Osteocyte (in vitro differentiated cells): ENCODE data around the gene ROR1. TPM values are rescaled to one million over a fixed set of nuclear protein-coding genes. Genes with fewer than 3 reads are reported as not detected.

Experiments
- DNase-seq: peaks from one replicate; pipeline ENCODE4 v3.0.0; 2021; ENCODE audit warnings: mixed read lengths; ENCODE audit not compliant: unreplicated experiment; ENCODE audit errors: extremely low spot score
- H3K27ac Mint-ChIP-seq: one replicate; pipeline ENCODE4 v1.8.0; 2021; ENCODE audit warnings: mild to moderate bottlenecking, mixed read lengths; ENCODE audit not compliant: unreplicated experiment
- H3K27me3 Mint-ChIP-seq: one replicate; pipeline ENCODE4 v1.8.0; 2021; ENCODE audit warnings: mixed read lengths; ENCODE audit not compliant: unreplicated experiment
- H3K36me3 Mint-ChIP-seq: one replicate; pipeline ENCODE4 v1.8.0; 2021; ENCODE audit warnings: mixed read lengths; ENCODE audit not compliant: unreplicated experiment
- H3K4me1 Mint-ChIP-seq: one replicate; pipeline ENCODE4 v1.8.0; 2021; ENCODE audit warnings: mixed read lengths; ENCODE audit not compliant: unreplicated experiment
- H3K4me3 Mint-ChIP-seq: one replicate; pipeline ENCODE4 v1.8.0; 2021; ENCODE audit warnings: mild to moderate bottlenecking, moderate library complexity, mixed read lengths; ENCODE audit not compliant: unreplicated experiment
- H3K9me3 Mint-ChIP-seq: one replicate; pipeline ENCODE4 v1.8.0; 2021; ENCODE audit warnings: mixed read lengths; ENCODE audit not compliant: unreplicated experiment
- total RNA-seq: library from RNA; stranded (reverse); gene quantifications from 2 replicates; pipeline ENCODE4 v1.2.1, GENCODE V29; 2021
- TF ChIP-seq, protein P1 (sequence below): fragments of 200-600 bp; sonication (generic); IDR thresholded peaks from 2 replicates; pipeline ENCODE4 v1.5.0; 2021; ENCODE audit warnings: antibody characterized with exemption, mild to moderate bottlenecking, moderate library complexity

ROR1 gene
- total RNA-seq, 1 donor from 2014 or later, result 20.6 TPM

DNA sequence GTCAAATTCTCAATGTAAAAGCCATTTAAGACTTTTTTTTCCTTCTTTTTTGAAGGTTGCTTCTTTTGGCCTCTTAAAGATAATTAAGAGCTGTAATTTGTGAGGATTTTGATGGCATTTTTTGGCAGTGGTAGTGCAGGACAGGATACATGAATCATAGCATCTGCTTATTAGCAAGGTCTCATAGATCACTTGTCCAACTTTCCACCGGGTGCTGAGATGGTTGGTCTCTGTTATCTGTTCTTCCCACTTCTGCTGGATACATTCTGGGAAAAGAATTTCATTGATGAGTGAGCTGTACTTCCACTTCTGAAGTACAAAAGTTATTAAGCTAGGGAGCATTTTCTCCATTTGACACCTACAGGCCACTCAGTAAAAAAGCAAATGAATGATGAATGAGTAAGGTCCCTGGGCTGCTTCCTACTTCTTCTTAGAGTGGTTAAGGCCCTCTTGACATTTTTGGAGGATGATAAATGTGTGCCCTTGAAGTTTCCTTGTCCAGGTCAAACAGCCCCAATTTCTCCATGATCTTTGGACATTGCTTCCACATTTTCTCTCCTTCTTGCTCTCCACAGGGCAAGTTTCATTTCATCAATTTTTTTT, 100.6 kb downstream of the ROR1 start:
- DNase-seq, result no peak
- H3K27me3 Mint-ChIP-seq, result no peaks in the 10 kb centered on the region
- H3K27ac Mint-ChIP-seq, result peak overlapping the region; percentile 69
- no peaks in the 10 kb centered on the region for H3K9me3 Mint-ChIP-seq
- no peaks in the 10 kb centered on the region for H3K36me3 Mint-ChIP-seq
- H3K4me3 Mint-ChIP-seq, result peak overlapping the region; percentile 31
- TF ChIP-seq, protein P1, sequence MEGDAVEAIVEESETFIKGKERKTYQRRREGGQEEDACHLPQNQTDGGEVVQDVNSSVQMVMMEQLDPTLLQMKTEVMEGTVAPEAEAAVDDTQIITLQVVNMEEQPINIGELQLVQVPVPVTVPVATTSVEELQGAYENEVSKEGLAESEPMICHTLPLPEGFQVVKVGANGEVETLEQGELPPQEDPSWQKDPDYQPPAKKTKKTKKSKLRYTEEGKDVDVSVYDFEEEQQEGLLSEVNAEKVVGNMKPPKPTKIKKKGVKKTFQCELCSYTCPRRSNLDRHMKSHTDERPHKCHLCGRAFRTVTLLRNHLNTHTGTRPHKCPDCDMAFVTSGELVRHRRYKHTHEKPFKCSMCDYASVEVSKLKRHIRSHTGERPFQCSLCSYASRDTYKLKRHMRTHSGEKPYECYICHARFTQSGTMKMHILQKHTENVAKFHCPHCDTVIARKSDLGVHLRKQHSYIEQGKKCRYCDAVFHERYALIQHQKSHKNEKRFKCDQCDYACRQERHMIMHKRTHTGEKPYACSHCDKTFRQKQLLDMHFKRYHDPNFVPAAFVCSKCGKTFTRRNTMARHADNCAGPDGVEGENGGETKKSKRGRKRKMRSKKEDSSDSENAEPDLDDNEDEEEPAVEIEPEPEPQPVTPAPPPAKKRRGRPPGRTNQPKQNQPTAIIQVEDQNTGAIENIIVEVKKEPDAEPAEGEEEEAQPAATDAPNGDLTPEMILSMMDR, result no peak
- H3K4me1 Mint-ChIP-seq, result peaks cover 71% of the 10 kb centered on the region

DNA sequence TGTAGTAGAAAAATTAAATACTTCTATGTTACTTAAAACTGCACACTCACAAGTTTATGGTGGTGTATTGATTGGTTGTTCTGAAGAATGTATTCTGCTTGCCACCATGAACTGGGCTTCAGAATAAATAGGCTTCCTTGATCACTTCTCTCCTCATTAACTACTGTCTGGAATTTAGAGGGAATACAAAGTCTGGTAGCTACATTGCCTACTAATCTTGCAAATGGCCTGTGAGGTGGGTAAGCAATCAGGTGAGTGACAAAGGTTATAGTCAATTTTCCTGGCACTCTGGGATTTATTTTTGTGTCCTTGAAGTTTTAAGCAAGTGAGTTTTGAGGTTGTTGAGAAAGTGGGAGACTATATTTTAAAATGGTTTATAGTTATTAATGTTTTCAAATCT, 101.8 kb downstream of the ROR1 start:
- DNase-seq, result no peak
- H3K4me3 Mint-ChIP-seq, result no peak overlapping the region
- H3K27ac Mint-ChIP-seq, result no peak overlapping the region
- H3K36me3 Mint-ChIP-seq, result no peaks in the 10 kb centered on the region
- TF ChIP-seq, protein P1, result no peak
- H3K27me3 Mint-ChIP-seq, result no peaks in the 10 kb centered on the region
- peaks cover 74% of the 10 kb centered on the region for H3K4me1 Mint-ChIP-seq
- H3K9me3 Mint-ChIP-seq, result no peaks in the 10 kb centered on the region

DNA sequence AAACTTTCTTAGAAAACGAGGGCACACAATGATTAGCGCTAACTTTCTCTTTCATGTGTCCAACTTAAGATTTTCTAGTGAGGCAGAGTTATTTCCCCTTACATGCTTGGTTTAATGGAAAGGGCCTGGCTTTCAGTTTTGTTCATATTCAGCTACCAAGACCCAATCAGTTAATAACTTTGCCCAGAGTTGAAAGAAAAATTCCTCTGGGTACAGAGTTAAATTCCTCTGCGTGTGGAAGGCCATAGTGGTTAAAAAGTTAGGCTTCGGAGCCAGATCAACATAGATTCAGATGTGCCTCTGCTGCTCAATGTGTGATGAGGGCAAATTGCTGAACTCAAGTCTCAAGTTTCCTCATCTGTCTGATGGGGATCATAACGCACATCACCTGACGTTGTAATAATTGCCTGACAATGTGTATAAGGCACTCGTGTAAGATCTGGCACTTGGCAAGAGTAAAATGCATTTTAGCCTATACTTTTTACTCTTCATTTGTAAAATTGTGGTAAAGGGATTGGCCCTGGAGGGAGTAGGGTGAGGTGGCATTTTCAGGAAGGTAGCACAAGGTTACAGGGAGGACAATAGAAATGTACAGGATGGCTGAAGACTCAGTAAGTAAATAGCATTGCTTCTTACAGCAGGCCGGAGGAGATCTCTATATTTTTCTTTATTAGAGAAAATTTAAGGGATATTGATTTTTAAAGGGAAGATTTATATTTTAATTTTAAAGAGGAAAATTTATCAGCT, 103.4 kb downstream of the ROR1 start:
- Mint-ChIP-seq H3K27me3 (no peaks in the 10 kb centered on the region), H3K9me3 (no peaks in the 10 kb centered on the region), H3K4me1 (peaks cover 72% of the 10 kb centered on the region), H3K36me3 (no peaks in the 10 kb centered on the region), H3K27ac (no peak overlapping the region), H3K4me3 (no peak overlapping the region)
- TF ChIP-seq, protein P1, result no peak
- no peak for DNase-seq

DNA sequence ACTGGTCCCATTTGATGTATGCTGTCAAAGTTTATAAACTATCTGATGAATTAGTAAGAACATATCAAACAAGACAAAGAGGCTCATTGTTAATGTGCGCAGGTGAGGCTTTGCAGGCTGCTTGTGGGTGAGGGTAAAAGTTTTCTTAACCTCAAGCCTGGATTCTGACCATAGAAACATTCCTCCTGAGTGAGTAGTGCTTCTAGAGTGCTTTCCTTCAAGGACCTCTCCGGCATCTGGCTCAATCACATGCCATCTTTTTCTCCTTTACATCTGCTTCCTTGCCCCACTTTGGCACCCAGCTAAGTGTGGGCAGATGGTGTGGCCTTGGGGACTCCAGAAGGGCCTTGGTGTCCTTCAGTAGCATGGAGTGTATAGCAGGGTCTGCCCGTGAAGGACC, 104.0 kb downstream of the ROR1 start:
- Mint-ChIP-seq H3K36me3 (no peaks in the 10 kb centered on the region), H3K27me3 (no peaks in the 10 kb centered on the region), H3K9me3 (no peaks in the 10 kb centered on the region), H3K4me1 (peaks cover 69% of the 10 kb centered on the region), H3K27ac (no peak overlapping the region), H3K4me3 (no peak overlapping the region)
- TF ChIP-seq, protein P1, result no peak
- no peak for DNase-seq

DNA sequence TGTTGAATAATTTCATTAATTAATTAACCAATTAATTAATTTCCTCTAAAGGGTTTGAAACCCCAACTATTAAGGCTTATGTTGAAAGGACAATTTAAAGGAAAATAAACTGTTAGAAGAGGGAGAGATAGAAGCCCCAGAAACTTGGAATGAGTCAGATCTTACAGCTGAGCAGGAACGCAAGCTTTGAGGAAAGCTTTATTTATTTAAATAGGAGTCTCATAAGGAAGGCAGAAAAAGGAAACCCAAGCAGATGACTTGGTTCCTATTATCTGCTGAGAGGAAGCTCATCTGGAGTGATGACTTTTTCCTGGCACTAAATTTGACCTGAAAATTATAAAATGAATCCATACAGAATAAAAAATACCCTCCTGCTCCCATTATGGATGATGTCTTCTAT, 105.1 kb downstream of the ROR1 start:
- H3K36me3 Mint-ChIP-seq, result no peaks in the 10 kb centered on the region
- H3K4me3 Mint-ChIP-seq, result no peak overlapping the region

More for the DNA sequence above, 105.1 kb downstream of the ROR1 start:
- no peaks in the 10 kb centered on the region for H3K27me3 Mint-ChIP-seq
- peaks cover 59% of the 10 kb centered on the region for H3K4me1 Mint-ChIP-seq
- TF ChIP-seq, protein P1, result no peak
- DNase-seq, result no peak
- H3K27ac Mint-ChIP-seq, result no peak overlapping the region
- no peaks in the 10 kb centered on the region for H3K9me3 Mint-ChIP-seq
